ENCODE results near the gene TIAM2. TPM values are rescaled to one million over a fixed set of nuclear protein-coding genes. Genes with fewer than 3 reads are reported as not detected.
A peak's percentile ranks its signal among the peaks of the same experiment; 100 is the strongest.

The TIAM2 gene
- total RNA-seq, 1 donor, result 8.9 TPM

GRCh38 chr6:155022721-155023120 lies 27.6 kb downstream of the TIAM2 start:
- peak; percentile 4 for DNase-seq (ENCODE audit: low read depth)
- no peak overlapping the region for H3K4me3 ChIP-seq (ENCODE audit: low read depth, low read length)
- TF ChIP-seq CTCF (IDR thresholded peaks at IDR 0.05; ENCODE audit: insufficient read depth, low read length), result no peak

GRCh38 chr6:155023717-155024116 lies 28.6 kb downstream of the TIAM2 start:
- H3K4me3 ChIP-seq (ENCODE audit: low read depth, low read length), result no peak overlapping the region
- TF ChIP-seq CTCF (IDR thresholded peaks at IDR 0.05; ENCODE audit: insufficient read depth, low read length), result no peak
- DNase-seq (ENCODE audit: low read depth), result no peak

DNA sequence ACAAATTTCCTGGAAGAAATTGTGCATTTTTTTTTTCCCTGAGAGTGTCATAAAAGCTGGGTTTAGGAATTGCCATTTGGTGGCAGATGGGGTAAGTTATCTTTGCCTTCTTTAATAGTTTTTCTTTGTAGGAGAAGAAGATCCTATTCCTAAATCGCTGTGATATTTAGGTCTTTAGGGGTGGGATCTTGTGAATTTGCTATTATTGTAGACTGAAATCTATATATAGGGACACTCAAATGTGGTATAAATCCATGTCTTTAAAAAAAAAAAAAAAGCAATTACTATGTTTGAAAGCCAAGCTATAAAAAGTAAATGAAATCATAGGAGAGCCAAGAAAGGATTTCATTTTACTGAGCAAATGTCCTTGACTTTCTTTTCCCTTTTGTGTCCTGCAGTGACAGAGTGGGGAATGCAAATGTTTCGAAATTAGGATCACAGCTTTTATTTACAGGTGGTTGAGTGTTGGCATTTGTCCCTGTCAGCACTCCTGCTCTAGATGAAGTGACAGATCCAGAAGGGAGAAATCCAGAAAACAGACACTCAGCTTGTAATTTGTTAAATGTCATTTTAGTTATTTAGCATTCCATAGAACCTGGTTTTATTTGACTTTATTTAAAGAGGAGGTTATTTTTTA lies 29.4 kb downstream of the TIAM2 start:
- TF ChIP-seq CTCF (IDR thresholded peaks at IDR 0.05; ENCODE audit: insufficient read depth, low read length), result no peak
- DNase-seq (ENCODE audit: low read depth), result no peak
- H3K4me3 ChIP-seq (ENCODE audit: low read depth, low read length), result no peak overlapping the region

GRCh38 chr6:155026022-155026705 lies 31.0 kb downstream of the TIAM2 start:
- H3K4me3 ChIP-seq (ENCODE audit: low read depth, low read length), result no peak overlapping the region
- DNase-seq (ENCODE audit: low read depth), result peak; percentile 85
- TF ChIP-seq CTCF (IDR thresholded peaks at IDR 0.05; ENCODE audit: insufficient read depth, low read length), result no peak

- no peak for TF ChIP-seq CTCF (IDR thresholded peaks at IDR 0.05; ENCODE audit: insufficient read depth, low read length)
- no peak for DNase-seq (ENCODE audit: low read depth)
- H3K4me3 ChIP-seq (ENCODE audit: low read depth, low read length), result no peak overlapping the region
These were observed 31.6 kb downstream of the TIAM2 start for GRCh38 chr6:155026706-155027045.

DNA sequence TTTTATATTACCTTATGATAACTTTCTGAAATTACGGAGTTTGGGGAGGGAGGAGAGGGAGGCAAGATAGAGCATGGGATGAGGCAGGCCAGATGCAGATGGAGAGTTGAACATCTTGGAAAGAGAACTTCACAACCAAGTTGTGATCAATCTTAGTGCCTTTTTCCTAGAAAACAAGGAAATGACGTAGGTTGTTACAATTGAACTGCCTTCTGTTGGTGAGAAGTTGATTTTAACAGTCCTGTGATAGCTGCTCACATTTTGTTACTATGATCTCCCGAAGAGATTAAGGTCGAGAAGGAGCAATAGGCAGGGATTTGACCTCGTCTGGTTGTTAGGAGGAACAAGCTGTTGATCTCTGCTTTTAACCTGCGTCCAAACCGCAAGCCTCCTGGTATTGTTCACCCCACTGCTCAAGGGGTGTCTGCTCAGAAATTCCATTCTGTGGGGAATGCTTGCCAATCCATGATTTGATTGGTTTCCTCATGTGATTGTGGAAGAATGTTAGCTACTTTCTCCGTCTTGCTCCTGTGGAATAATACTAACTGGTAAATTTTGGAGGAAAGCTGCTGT lies 35.1 kb downstream of the TIAM2 start:
- TF ChIP-seq CTCF (IDR thresholded peaks at IDR 0.05; ENCODE audit: insufficient read depth, low read length), result no peak
- no peak overlapping the region for H3K4me3 ChIP-seq (ENCODE audit: low read depth, low read length)
- peak; percentile 10 for DNase-seq (ENCODE audit: low read depth)
